K562 (cell line): ENCODE data around the gene SLC30A10. TPM values are rescaled to one million over a fixed set of nuclear protein-coding genes. Genes with fewer than 3 reads are reported as not detected.
"Not testable (repeated sequence)": the region's sequence is repeated elsewhere in the genome, so short reads cannot be mapped to it uniquely, and the experiment has no call there.

ENCODE experiments used
- ATAC-seq: fragments of 200-7000 bp; cut with Tn5 transposase; 3 replicates; pipeline ENCODE4 v1.9.1; 2020; ENCODE audit warnings: moderate library complexity
- BruUV-seq: library from RNA; stranded (reverse); fragments of 400-500 nt; replicated peaks from 2 replicates; lab custom pipeline; 2021; lab: Mats Ljungman, UMichigan
- CTCF ChIA-PET: fragments of 300-600 bp; formaldehyde crosslinking; extraction: SDS; loops from one replicate; lab custom pipeline; 2021; ENCODE audit warnings: low intra/inter-chr PET ratio; lab: Yijun Ruan, JAX
- POLR2A ChIA-PET: fragments of 300-600, 350-650 bp; sonication (Branson Sonifier 250); formaldehyde crosslinking; extraction: SDS; loops from one replicate; lab custom pipeline; 2021; ENCODE audit warnings: antibody characterized with exemption, inconsistent platforms; lab: Yijun Ruan, JAX
- DNase-seq, 4 experiments: peaks; one replicate each; pipeline versions ENCODE4 v3.0.0 to v3.0.0-alpha.2; 2011 to 2018; ENCODE audit warnings: low spot score in 3 of 4, mixed read lengths in 3 of 4; ENCODE audit errors: extremely low read depth in 1 of 4
- FAIRE-seq: peaks from 2 replicates; lab custom pipeline; 2011; peaks lifted over from hg19 to GRCh38; lab: Jason Lieb, UNC
- H2AFZ ChIP-seq: 2 replicates; pipeline ENCODE4 v1.6.0; 2011; ENCODE audit warnings: low read depth, low read length, control low read depth, inconsistent platforms
- H3K27ac ChIP-seq: fragments of 200-600 bp; 3 replicates; pipeline ENCODE4 v1.8.0; 2011; ENCODE audit warnings: low read depth, mild to moderate bottlenecking, control low read depth, inconsistent platforms, low read length, moderate library complexity, mixed read lengths; ENCODE audit errors: extremely low read depth
- H3K27me3 ChIP-seq, 2 experiments: fragments of 300-600 bp in 1 of 2; 2 replicates in 1 of 2; 3 replicates in 1 of 2; pipeline versions ENCODE4 v1.6.0 to v1.8.0; 2011; ENCODE audit warnings: inconsistent platforms in 2 of 2, low read length in 2 of 2, mild to moderate bottlenecking in 1 of 2, mixed read lengths in 1 of 2, moderate library complexity in 1 of 2; ENCODE audit not compliant: control insufficient read depth in 2 of 2, insufficient read depth in 2 of 2
- H3K36me3 ChIP-seq: fragments of 300-600 bp; 3 replicates; pipeline ENCODE4 v1.8.0; 2011; ENCODE audit warnings: mild to moderate bottlenecking, low read length, inconsistent platforms; ENCODE audit not compliant: control insufficient read depth, insufficient read depth
- H3K4me1 ChIP-seq, 2 experiments: fragments of 200-600 bp in 1 of 2; replicated peaks in 1 of 2; 2 replicates in 1 of 2; 3 replicates in 1 of 2; pipeline versions ENCODE4 v1.5.1 to v1.8.0; 2011; ENCODE audit warnings: inconsistent platforms in 2 of 2, low read length in 2 of 2, mild to moderate bottlenecking in 1 of 2, mixed read lengths in 1 of 2, moderate library complexity in 1 of 2; ENCODE audit not compliant: control insufficient read depth in 2 of 2, insufficient read depth in 2 of 2
- H3K4me2 ChIP-seq: 2 replicates; pipeline ENCODE4 v1.6.1; 2011; ENCODE audit warnings: low read length, control low read depth, inconsistent platforms, mixed read lengths; ENCODE audit not compliant: insufficient read depth
- H3K4me3 ChIP-seq: fragments of 200-600 bp; sonication (generic), shearing (Covaris generic); 2 replicates; pipeline ENCODE4 v1.5.1; 2016; ENCODE audit warnings: control low read depth, inconsistent platforms
- H3K79me2 ChIP-seq: fragments of 200-600 bp; 3 replicates; pipeline ENCODE4 v1.8.0; 2011; ENCODE audit warnings: low read length, inconsistent platforms; ENCODE audit not compliant: control insufficient read depth, insufficient read depth
- H3K9ac ChIP-seq, 2 experiments: 2 replicates each; pipeline versions ENCODE4 v1.6.0 to v1.6.1; 2011; ENCODE audit warnings: low read depth in 2 of 2, low read length in 2 of 2, control low read depth in 1 of 2, inconsistent platforms in 1 of 2, mild to moderate bottlenecking in 1 of 2, mixed read lengths in 1 of 2; ENCODE audit not compliant: insufficient read depth in 1 of 2
- H3K9me1 ChIP-seq: one replicate; pipeline ENCODE4 v1.6.0; 2011; ENCODE audit warnings: inconsistent platforms, mild to moderate bottlenecking, low read length, moderate library complexity; ENCODE audit not compliant: control insufficient read depth, insufficient read depth
- H3K9me3 ChIP-seq: replicated peaks from 2 replicates; pipeline ENCODE4 v1.5.1; 2011; ENCODE audit warnings: low read depth, low read length, inconsistent platforms; ENCODE audit not compliant: control insufficient read depth, insufficient read depth
- H4K20me1 ChIP-seq: replicated peaks from 2 replicates; pipeline ENCODE4 v1.6.1; 2011; ENCODE audit warnings: low read length, inconsistent platforms, mixed read lengths; ENCODE audit not compliant: control insufficient read depth, insufficient read depth
- BCOR ChIP-seq: fragments of 450-650 bp; IDR thresholded peaks from 2 replicates; pipeline ENCODE4 v1.6.1; 2016
- CHAMP1 ChIP-seq: fragments of 450-650 bp; IDR thresholded peaks from 2 replicates; pipeline ENCODE4 v1.6.1; 2016; ENCODE audit warnings: mild to moderate bottlenecking
- HDAC2 ChIP-seq: fragments of 450-650 bp; IDR thresholded peaks from 2 replicates; pipeline ENCODE4 v1.6.1; 2016; ENCODE audit warnings: mild to moderate bottlenecking
- KDM1A ChIP-seq, 2 experiments: fragments of 450-650 bp; IDR thresholded peaks; 2 replicates each; pipeline ENCODE4 v1.6.1; 2016; ENCODE audit warnings: mild to moderate bottlenecking in 2 of 2
- ZNF146 ChIP-seq: IDR thresholded peaks from one replicate; pipeline ENCODE4 v1.6.1; 2018; ENCODE audit warnings: missing compliant biosample characterization; ENCODE audit not compliant: unreplicated experiment
- WGBS: fragments of 100-300 bp; shearing (Covaris generic); methylation state at CpG from one replicate; pipeline ENCODE4 v1.1.6; 2016; ENCODE audit warnings: low coverage, mixed read lengths; ENCODE audit not compliant: insufficient coverage; ENCODE audit errors: missing lambda C conversion rate; 5-methylcytosine and 5-hydroxymethylcytosine counted together
- in situ Hi-C: fragments of 300-500 bp; cut with MboI; formaldehyde crosslinking; loops from 4 replicates; pipeline ENCODE4 v1.15.0; 2018; ENCODE audit warnings: inconsistent platforms, mixed read lengths
- intact Hi-C: fragments of 100-400 bp; cut with micrococcal nuclease; formaldehyde crosslinking; loops from 2 replicates; pipeline ENCODE4 v1.14.2; 2022
- polyA plus RNA-seq, 8 experiments: library from polyadenylated mRNA; depleted of rRNA in 4 of 8; stranded (reverse) in 5 of 8; unstranded in 3 of 8; fragments of >200 nt; fragmentation: Nextera tagmentation in 2 of 8; fragmentation: Illumina TruSeq in 1 of 8; extraction: Ambion mirVana in 2 of 8; extraction: Trizol in 1 of 8; gene quantifications; 2 replicates each; pipeline versions ENCODE4 v1.2.1 to v1.2.3, GENCODE V29; 2011 to 2014; ENCODE audit warnings: inconsistent platforms in 1 of 8, missing spikeins in 1 of 8
- total RNA-seq, 7 experiments: library from RNA; depleted of rRNA in 6 of 7; stranded (reverse); fragments of >200 nt in 6 of 7; fragmentation: Illumina TruSeq in 2 of 7; extraction: Trizol in 2 of 7; gene quantifications; 2 replicates each; pipeline versions ENCODE4 v1.2.1 to v1.2.3, GENCODE V29; 2011 to 2021; ENCODE audit warnings: low replicate concordance in 1 of 7

The SLC30A10 gene
- total and polyA plus RNA-seq, 9 of the 15 experiments (the other 6 are each of a cell fraction or from before 2014, with no cell fraction given): 2.6 to 11.3 (median 7.1) TPM

- H3K4me3 ChIP-seq, intact Hi-C loops, ATAC-seq, H3K27ac ChIP-seq, H3K4me1 ChIP-seq, H3K4me2 ChIP-seq, H3K36me3 ChIP-seq, FAIRE-seq, H4K20me1 ChIP-seq, H3K9me1 ChIP-seq, in situ Hi-C loops, H3K9me3 ChIP-seq, H3K79me2 ChIP-seq, DNase-seq, POLR2A ChIA-PET, CTCF ChIA-PET, H3K27me3 ChIP-seq, H2AFZ ChIP-seq, H3K9ac ChIP-seq, BruUV-seq: not testable (repeated sequence)
- peak in 1 of 2 experiments; percentile 65; a peak in 2 of 4 replicates for TF ChIP-seq KDM1A (IDR thresholded peaks at IDR 0.05)
- TF ChIP-seq ZNF146 (CRISPR knock-in tag): peak; percentile 83
- 0 out of 2 replicates have a peak, but pooled peaks have one; percentile 35 for TF ChIP-seq HDAC2
- TF ChIP-seq BCOR: peak; percentile 80
- 0 out of 2 replicates have a peak, but pooled peaks have one; percentile 14 for TF ChIP-seq CHAMP1
- WGBS: no CpG with 5 or more reads among the region's 1 CpG
Measured at GRCh38 chr1:219892271-219892670, 36.1 kb downstream of the SLC30A10 start.
